GM18858 (cell line): ENCODE data around the gene LRIF1.

Experiments
- ATAC-seq: cut with Tn5 transposase; IDR thresholded peaks from one replicate; pipeline ENCODE4 v1.9.1; 2021; ENCODE audit not compliant: unreplicated experiment

Gene LRIF1

DNA sequence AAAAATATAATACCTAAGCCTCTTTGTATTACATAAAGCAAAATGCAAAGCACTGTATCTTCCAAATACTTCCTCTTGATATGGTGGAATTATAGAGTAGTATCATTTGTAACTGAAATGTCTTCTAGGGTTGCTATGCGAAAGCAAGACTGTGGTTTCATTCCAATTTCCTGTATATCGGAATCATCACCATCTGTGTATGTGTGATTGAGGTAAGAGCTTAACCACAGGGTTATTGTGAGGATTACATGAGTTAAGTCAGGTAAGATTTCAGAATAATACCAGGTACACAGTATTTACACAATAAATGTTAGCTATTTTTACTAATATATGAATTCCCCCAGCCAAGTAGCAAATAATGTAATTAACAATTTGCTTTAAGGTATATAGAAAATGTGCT is 66.0 kb downstream of the LRIF1 start:
- no peak for ATAC-seq
